DOHH2 (cell line): Measurements from ENCODE around the gene SENP6.

Experiments used
- EZH2phosphoT487 ChIP-seq: fragments of 200-600 bp; sonication (generic); IDR thresholded peaks from 2 replicates; pipeline ENCODE4 v1.6.1; 2017; ENCODE audit warnings: borderline replicate concordance, mild to moderate bottlenecking, antibody characterized with exemption, low read length, moderate library complexity, mixed read lengths
- TF ChIP-seq, protein P1 (sequence below): fragments of 200-600 bp; sonication (generic); IDR thresholded peaks from one replicate; pipeline ENCODE4 v1.5.1; 2014; ENCODE audit warnings: antibody characterized with exemption, mild to moderate bottlenecking, low read depth, low read length; ENCODE audit not compliant: poor library complexity, severe bottlenecking

DNA sequence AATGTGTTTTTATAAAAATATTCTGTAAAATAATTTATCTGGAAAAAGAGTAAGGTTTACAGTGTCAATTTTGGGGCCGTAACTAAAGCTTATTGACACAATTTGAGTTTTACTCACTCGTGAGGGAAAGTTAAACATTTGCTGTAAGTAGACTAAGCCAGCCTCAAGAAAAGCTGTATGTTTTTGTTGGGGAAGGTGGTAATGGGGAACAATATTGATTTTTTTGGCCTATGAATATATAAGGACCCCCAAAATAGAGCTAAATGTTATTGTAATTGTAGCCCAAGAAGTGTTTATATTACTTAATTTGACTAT lies 1.4 kb downstream of the SENP6 start:
- TF ChIP-seq, protein P1, sequence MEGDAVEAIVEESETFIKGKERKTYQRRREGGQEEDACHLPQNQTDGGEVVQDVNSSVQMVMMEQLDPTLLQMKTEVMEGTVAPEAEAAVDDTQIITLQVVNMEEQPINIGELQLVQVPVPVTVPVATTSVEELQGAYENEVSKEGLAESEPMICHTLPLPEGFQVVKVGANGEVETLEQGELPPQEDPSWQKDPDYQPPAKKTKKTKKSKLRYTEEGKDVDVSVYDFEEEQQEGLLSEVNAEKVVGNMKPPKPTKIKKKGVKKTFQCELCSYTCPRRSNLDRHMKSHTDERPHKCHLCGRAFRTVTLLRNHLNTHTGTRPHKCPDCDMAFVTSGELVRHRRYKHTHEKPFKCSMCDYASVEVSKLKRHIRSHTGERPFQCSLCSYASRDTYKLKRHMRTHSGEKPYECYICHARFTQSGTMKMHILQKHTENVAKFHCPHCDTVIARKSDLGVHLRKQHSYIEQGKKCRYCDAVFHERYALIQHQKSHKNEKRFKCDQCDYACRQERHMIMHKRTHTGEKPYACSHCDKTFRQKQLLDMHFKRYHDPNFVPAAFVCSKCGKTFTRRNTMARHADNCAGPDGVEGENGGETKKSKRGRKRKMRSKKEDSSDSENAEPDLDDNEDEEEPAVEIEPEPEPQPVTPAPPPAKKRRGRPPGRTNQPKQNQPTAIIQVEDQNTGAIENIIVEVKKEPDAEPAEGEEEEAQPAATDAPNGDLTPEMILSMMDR = no peak
- TF ChIP-seq EZH2phosphoT487 = no peak
